TTC549 (cell line): ENCODE data around the gene DMBX1.

Experiments used
- FAIRE-seq: peaks from 2 replicates; lab custom pipeline; 2012; peaks lifted over from hg19 to GRCh38; lab: Jason Lieb, UNC

DMBX1 gene

DNA sequence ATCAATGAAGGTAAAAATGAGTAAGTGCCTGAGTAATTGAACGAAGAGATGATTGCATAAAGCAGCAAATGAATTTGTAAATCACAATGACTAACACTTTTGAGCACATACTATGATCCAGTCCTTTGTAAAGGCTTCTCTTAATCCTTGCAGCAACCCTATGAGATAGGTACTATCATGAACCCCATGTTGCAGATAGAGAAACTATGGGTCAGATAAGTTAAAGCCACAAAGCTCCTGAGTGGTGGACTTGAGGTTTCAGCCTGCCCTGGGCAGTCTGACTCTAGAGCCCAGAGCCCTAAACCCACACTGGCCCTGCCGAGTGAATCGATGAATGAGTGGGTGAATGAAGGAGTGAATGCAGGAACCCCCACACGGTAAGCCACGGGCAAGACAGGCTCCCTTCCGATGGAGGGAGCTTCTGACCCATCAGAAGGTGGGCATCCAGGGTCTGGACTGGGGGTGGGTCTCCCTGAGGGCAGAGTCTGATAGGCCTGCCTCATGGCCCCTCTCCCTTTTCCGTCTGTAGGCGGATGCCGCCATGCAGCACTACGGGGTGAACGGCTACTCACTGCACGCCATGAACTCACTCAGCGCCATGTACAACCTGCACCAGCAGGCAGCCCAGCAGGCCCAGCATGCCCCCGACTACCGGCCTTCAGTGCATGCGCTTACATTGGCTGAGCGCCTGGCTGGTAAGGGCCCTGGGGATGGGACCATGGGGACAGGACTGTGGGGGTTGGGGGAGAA is 17.0 kb downstream of the DMBX1 start:
- FAIRE-seq = no peak

DNA sequence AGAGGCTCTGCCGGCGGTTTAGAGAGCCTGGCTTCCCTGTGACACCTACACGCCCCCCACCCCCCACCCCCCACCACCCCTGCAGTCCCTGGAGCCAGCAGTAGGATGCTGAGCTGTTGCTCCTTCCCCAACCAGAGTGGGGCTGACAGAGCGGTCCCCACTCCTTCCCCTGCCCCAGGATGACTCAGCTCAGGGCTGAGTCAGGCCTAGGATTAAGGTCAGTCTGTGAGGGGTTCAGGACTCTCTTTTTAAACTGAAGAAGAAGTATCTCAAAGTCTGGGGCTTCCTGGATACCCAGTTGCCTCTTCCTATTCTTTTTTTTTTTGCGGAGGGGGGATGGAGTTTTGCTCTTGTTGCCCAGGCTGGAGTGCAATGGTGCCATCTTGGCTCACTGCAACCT is 19.1 kb downstream of the DMBX1 start:
- FAIRE-seq = no peak

DNA sequence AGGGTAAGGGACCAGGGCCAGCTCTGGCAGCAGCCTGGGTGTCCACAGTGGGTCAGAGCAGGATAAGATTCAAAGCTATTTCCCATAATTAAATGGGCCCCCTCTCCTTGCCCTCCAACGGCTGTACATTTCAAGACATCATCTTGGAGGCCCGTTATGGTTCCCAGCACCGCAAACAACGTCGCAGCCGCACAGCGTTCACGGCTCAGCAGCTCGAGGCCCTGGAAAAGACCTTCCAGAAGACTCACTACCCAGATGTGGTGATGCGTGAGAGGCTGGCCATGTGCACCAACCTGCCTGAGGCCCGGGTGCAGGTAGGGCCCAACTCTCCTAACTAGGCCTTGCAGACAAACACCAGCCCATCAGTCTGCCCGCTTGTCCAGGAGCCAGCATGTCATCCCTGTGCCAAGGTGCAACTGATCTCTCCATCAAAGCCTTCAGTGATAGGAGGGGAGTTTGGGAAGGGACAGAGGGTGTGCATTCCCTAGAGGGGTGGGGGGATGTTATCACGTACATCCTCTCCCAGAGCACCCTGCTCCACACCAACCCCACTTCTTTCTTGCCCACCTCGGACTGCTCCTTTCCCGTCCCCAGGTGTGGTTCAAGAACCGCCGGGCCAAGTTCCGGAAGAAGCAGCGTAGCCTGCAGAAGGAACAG is 20.8 kb downstream of the DMBX1 start:
- no peak for FAIRE-seq

DNA sequence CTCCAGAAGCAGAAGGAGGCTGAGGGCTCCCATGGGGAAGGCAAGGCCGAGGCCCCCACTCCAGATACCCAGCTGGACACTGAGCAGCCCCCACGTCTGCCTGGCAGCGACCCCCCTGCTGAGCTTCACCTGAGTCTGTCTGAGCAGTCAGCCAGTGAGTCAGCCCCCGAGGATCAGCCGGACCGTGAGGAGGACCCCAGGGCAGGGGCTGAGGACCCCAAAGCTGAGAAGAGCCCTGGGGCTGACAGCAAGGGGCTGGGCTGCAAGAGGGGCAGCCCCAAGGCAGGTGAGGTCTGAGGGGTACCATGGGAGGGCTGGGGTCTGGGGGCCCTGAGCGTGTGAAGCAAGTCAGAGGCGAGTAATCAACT is 21.3 kb downstream of the DMBX1 start:
- no peak for FAIRE-seq

DNA sequence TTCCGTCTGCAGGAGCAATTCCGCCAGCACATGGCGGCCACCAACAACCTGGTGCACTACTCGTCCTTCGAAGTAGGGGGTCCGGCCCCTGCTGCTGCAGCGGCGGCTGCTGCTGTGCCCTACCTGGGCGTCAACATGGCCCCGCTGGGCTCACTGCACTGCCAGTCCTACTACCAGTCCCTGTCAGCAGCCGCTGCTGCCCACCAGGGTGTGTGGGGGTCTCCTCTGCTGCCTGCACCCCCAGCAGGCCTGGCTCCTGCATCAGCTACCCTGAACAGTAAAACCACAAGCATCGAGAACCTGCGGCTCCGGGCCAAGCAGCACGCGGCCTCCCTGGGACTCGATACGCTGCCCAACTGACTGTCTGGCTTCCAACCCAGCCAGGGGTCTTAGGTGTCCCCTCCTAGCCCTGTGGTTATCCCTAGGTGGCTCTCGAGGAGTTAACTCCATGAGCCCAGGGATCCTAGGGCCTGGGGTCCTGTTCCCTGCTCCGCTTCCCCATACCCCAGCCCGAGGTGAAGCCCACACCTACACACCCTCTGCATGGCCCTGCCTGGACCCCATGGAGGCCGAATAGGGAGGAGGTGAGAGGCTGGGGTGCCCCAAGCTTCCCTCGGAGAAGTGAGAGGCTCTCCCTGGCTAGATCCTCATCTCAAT is 22.6 kb downstream of the DMBX1 start:
- FAIRE-seq = no peak

DNA sequence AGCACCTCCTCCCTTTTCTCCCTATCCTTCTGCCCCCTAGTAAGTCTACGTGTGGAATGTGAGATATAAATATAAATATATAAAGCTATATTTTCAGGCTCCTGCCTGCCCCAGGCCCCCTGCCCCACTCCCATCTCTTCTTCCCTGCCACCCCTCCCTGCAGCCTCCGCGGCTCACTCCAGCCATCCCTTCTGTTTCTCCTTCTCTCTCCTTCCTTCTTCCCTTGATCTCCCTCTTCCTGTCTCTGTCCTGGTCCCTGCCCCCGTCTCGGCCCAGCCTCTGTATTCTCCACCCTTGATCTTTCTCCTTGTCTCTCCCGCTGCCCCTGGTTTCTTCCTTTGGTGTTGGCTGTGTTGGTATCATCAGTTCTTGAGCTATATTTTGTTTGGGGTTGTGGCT is 23.2 kb downstream of the DMBX1 start:
- no peak for FAIRE-seq

DNA sequence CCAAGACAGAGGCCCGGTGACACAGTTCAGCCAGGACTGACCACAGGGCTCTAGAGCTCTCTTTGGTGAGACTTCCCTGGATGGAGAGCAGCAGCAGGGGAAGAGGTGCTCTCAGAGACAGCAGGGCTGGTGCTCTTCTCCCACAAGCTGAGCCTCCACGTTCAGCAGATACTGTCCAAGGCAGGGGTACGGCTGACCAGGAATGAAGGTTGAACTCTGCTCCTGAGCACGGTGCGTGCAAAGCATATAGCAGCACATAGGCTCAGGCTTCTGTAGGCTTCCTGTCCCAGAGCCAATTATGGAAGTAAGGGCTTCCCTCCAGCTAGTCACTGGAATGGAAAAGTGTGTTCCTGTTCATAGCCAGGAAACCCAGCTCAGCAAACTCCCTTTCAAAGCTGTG is 23.9 kb downstream of the DMBX1 start:
- no peak for FAIRE-seq

DNA sequence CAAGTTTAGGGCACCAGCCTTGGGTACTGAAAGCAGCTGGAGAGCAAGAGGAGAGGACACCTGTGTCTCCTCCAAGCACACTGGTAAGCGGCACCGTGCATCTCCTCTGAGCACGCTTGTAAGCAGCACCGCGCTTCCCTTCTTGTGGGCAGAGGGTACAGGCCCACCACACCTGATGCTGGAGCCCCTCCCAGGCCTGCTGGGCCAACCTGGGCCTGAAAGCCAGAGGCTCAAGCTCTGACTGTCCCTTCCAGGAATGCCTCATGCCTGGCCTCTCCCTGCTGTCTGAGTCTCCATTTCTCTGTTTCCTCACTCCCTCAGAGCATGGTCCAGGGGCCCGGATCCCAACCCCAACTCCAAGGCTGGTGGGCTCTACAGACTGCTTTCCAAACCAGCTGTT is 25.9 kb downstream of the DMBX1 start:
- FAIRE-seq = no peak

DNA sequence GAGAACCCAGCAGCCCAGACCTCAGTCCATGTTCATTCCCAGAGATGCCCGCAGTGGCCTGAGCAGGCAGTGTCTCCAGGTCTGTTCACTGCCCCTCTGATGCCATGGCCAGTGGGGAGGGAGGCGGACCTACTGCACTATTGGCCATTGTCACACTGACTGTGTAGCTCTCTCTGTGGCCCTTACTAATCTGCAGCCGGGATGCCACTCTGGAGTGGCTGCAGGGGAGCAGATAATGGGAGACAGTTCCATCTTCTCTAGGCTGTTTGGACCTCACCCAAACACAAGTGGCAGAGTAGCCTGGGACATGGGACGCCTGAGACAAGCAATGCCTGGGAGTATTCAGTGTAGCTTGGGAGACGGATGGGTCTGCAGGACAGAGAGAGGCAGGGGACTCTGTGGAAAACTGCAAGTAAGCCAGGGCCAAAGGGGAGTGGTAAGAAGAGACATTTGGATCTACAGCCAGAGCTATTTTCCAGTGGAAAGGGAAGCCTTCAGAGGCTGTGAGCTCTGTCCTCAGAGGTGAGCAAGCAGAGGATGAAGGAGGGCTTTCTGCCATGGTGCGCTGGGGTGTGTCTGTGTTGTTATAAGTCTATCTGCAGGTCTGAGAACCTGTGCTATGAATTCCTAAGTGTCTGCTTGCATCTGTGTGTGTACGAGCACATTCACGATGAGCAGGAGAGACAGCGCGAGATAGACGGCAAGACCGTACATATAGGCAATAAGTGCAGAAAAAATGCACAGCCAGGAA is 26.7 kb downstream of the DMBX1 start:
- no peak for FAIRE-seq

DNA sequence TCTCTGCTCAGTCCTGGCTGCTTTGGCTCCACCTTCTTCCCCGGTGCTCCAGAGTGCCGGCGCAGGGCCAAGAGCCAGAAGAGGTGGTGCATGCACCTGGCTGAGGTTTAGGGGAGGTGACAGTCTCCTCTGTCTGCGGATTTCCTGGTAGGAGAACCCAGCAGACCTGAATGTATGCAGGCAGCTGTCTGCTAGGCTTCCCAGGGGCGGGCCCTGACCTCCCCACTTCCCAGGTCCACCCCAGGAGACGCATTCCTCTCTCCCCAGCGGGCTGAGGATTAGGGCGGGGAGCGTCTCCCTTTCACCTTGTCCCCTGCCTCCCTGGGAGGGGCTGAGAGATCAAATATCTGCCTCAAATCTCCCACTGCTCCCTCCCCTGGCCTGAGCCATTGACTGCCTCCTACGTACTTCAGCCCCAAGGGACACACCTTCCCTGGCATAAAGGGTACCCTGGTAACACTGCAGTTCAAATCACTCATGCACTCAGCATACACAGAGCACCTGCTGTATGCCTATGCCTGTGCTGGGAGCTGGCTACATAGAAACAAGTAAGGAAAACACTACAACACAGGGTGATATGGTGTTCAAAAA is 27.5 kb downstream of the DMBX1 start:
- no peak for FAIRE-seq

DNA sequence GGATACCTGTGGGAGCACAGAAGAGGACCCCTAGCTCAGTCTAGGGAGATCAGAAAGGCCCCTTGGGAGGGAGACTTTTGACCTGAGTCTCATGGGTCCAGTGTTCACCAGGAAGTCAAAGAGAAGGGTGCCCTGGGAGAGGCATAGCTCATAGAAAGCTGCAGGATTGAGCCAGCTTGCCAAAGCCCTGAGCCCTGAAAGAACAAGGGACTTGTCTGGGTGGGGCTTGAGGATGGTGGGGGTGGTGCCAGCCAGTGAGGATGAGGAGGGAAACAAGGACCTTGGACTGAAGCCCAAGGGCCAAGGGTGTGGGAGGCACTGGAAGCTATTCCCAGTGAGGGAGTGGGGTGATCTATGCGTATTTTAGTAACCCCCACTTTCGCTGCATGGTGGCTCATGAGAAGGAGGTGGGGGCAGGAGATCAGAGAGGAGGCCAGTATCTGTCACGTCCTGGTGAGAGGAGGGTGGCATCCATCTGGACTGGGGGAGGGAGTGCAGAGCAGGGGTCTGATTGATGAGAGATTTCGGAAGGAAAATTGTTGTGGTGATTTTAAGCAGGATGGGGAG is 28.4 kb downstream of the DMBX1 start:
- no peak for FAIRE-seq

DNA sequence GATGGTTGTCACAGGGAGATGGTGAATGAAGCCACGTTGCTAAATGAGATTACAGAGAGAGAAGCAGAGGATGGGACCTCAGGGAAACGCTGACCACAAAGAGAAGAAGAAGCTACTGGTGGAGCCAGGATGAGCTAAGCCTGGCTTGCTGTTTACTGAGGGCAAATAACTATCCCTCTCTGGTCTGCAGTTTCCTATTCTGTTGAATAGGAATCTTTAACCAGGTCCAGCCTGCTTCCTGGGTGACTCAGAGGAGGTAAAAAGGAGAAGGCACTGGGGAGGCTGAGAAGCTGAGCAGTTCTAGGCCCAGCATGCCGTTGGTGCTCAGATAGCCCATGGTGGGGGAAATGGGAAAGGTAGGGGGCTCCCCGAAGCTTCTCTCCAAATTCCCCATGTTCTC is 29.6 kb downstream of the DMBX1 start:
- no peak for FAIRE-seq

DNA sequence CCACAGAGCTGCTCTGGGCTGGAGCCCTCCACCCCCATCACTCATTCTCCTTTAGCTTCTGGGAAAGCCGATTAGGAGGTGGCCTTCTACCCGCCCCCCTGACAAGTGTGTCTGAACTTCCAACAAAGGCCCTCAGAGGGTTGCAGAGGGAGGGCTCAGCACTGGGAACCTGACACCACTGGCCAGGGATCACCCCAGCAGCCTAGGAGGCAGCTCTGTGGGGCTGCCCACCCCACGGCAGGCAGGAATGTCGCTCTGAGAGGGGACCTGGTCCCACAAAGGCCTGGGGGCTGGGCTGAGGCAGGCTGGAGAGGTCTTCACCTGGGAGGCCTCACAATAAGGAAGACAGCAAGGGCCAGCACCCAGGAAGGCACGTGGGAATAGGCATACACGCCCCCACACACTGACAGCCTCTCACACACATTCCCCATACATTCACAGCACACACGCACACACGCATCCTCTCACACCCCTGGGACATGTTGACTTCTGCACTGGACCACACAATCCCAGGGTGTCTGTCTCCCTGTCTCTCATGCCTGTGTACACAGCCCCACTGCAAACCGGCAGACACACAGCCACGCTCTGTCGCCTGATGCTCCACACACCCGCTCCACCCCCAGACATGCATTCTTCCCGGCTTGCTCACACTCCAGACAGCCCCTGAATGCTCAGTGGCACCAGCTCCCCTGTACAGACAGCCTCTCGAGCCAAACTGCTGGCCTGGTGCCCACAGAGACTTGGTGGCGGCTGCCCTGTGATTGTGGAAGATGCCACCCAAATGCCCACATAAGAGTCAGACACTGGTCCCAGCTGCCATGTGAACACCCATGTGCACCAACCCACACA is 30.7 kb downstream of the DMBX1 start:
- no peak for FAIRE-seq

DNA sequence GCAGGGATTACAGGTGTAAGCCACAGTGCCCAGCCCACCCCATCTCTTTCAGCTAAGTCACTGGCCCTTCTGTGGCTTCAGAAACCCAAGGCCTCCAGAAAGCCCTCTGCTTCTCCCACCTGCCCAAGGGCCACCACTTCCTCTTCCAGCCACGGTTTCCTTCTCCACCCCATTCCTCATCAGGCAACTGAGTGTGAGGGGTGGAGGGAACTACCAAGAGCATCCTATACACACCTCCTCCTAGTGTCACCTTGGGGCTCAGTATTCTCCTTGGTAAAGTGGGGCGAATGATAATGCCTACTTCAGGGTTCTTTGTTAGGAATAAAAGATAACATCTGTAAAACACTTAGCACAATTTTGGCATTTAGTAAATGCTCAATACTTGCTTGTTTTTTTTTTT is 31.8 kb downstream of the DMBX1 start:
- FAIRE-seq = no peak

DNA sequence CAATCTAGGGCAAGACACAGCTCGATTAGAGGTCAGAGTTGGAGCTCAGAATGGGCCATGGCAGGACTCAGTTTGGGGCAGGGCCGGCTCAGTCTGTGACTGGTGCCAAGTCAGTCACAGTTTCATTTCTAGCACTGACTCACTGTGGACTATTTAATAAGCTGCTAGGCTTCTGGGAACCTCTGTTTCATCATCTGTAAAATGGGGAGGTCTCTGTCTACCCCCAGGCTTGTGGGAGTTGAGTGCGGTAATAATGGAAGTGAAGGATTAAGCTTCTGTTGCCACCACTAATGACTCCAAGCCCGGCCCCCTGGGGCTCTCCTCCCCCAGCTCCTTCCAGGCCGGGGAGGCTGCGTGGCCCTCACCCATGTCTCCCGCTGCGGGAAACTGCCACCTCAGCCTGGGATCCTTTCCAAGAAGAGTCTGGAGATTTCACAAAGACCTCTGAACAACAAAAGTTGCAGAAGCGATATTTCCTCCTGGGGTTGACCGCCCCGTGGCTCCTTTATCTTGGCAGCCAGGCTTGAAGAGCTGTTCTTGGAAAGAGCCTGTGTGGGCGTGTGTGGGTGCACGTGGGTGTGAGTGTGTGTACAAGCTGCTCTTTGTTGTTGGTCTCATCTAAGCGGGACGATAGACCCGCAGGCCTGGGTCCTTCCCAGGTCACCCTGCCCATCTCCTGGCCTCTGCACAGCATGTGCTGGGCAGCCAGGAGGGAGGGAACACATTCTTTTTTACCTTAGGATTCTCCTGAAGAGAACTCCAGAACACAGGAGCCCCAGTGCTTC is 32.7 kb downstream of the DMBX1 start:
- no peak for FAIRE-seq

DNA sequence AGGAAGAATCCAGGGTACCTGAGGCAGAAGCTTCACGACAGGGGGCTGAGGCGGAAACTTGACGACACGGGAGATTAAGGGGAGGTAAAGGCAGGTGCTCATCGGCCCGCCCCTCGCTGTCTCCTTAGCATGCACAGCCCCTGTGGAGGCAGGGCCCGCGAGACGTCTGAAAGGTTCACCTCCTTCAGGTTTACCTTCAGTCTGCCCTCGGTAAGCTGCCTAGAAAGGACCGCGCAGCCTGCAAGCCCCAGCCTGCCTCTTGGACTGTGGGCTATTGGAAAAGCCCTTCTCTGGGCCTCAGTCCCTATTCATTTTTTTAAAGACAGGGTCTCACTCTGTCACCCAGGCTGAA is 33.3 kb downstream of the DMBX1 start:
- FAIRE-seq = no peak

DNA sequence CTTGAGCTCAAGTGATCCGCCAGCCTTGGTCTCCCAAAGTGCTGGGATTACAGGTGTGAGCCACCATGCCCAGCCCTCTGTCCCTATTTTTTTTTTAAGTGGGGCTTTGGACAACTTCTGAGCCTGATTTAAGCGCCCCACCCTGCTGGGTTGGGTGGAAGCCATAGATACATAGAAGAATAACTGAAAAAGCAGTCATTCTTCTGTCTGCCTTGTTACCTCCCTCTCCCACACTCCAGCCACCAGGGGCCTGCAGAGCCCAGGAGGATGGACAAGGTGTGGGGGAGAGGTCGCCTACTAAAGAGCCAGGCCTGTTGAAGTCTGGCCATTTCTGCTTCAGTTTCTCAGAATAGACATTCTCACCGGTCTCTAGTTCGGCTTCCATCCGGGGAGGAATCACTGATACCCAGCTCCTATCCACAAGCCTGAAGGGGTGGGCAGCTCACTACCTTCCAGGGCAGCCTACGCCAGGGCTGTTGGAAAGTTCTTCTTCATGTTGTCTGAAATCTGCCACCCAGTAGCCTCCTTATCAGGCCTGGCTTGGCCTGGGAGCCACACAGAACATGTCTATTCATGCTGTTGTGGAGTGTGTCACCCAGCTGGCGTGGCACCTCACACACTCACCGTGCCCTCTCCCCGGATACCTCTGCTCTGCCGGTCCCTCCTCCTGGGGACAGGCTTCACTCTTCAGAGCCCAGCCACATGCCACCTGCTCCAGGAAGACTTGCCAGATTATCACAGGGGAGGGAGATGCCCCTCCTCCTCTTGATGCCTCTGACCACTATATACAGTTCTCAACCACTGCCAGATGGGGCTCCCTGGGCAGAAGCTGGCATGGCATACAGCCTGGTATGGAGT is 34.1 kb downstream of the DMBX1 start:
- FAIRE-seq = no peak

DNA sequence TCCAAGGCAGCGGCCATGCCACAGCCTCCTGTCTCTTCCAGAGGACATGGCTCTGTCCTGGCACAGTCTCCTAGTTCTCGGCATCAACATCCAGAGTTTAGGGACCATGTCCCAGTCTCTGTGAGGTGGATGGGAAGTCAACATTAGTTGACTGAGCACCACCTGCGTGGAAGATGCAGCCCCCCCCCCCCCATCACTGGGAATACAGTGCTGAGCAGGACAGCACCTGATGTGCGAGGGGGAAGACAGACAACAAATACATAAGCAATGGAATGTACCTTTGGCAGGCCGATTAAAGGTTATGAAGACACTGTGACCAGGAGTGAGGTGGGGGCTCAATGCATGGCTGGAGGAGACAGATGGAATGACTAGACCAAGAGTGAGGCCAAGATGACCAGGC is 35.2 kb downstream of the DMBX1 start:
- FAIRE-seq = no peak

DNA sequence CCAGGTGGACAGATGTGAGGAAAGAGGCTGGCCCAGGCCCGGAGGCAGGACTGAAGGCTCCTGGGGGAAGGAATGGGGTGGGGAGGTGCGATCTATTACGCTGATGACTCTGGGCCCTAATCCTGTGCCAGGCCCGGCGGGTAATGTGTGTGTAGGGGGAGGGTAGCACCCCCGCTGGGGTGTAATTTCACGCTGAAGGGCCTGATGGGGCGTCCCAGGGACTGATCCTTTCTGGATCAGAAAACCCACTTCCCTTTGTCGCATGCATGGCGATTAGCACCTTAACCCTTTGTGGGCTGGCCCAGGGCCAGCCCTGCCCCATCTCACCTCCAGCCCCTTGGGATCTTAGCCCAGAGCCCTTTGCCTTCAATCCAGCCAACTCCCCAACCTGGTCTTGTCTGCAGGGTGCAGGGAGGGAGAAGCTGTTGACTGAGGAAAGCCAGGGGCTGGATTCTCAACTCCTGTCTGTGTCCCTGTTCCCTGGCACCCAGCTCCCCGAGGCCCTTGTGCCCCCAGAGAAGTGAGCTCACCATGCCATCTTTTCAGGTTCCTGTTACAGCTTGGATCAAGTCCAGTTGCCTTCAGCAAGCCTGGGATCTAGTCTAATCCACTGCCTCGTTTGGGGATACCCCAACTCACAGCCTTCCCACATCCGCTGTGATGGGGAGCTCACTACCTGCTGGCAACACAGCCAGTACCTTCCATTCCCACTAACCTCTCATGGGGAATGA is 35.8 kb downstream of the DMBX1 start:
- no peak for FAIRE-seq
